HG02943 (cell line): ENCODE measurements around the gene OPN4.

ENCODE experiments used
- ATAC-seq: cut with Tn5 transposase; IDR thresholded peaks from one replicate; pipeline ENCODE4 v1.9.1; 2021; ENCODE audit warnings: mild to moderate bottlenecking, low read depth, moderate library complexity; ENCODE audit not compliant: unreplicated experiment

OPN4 gene

GRCh38 chr10:86661161-86662025 is 7.0 kb downstream of the OPN4 start:
- no peak for ATAC-seq

GRCh38 chr10:86662186-86663045 is 8.1 kb downstream of the OPN4 start:
- ATAC-seq, result no peak

GRCh38 chr10:86663046-86663345 is 8.6 kb downstream of the OPN4 start:
- ATAC-seq, result no peak

- no peak for ATAC-seq
Measured at GRCh38 chr10:86663576-86664339, 9.4 kb downstream of the OPN4 start.

DNA sequence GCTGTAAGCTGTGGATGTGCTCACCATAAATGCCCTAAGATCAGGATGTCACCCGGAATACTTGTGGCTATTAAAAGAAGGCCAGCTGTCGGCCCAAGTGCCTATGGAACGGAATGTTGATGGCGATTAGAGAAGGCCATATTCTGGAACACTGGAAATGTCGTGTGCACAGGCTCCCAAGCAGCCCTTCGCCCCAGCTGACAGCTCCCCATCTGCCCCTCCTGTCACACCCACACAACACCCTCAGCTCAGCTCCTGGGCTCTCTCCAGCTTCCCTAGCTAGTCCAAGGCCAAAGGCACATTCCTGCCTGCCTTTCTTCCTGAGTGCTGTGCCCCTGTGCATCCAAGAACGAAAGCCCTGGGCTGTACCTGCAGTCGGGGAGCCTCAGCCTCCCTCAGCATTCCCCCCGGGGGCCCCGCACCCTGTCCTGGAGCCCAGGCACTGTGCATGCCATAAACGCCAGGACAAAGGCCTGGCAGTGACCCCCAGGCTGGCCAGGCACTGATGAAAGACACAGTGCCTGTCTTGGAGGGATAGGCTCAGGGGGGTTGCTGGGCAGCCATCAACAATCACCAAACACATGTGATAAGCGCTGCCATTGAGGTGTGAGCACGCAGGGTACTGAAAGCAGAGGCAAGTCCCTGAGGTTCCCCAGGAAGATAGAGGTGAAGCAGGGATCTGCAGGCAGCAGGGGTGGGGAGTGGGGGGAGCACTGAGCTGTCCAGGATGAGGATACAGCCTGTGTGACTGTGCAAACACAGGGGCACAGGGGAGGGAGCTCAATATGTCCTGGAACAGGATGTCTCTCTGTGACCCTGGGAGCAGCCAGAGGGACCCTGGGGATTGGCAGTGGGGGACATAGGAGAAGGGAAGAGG is 10.2 kb downstream of the OPN4 start:
- no peak for ATAC-seq

DNA sequence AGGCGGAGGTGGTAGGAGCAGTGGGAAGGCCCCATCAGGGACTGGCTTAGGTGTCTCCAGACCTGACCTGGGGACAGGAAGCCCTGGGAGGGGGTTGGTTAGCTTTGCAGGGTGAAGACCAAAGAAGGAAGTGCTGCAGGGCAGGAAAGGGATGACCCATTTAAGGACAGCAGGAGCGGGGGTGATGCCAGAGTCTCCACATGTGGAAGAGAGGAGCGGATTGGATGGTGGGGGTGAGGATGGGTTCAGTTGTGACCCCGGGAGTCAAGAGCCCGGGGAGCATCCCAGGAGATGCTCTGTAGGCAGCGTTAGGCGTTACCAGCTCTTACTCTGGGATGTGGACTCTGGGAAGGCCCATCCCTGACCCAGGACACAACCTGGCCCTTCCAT is 10.9 kb downstream of the OPN4 start:
- ATAC-seq, result no peak

DNA sequence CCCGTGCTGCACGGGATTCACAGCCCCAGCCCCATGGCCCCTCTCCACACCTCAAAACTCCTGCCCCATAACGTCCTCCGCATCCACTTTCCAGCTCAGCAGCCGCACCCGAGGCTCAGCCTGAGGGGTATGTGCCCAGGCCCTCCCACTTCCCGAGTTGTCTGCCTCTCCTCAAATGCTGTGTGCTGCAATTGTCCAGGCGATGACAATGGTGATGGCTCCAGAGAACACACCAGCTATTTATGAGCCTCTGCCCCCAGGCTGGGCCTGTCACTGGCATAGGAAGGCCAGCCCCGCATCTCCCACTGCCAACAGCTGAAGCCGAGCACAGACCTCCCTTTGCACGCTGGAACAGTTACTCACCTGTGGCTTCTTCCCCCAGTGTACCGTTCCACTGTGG is 11.5 kb downstream of the OPN4 start:
- no peak for ATAC-seq

DNA sequence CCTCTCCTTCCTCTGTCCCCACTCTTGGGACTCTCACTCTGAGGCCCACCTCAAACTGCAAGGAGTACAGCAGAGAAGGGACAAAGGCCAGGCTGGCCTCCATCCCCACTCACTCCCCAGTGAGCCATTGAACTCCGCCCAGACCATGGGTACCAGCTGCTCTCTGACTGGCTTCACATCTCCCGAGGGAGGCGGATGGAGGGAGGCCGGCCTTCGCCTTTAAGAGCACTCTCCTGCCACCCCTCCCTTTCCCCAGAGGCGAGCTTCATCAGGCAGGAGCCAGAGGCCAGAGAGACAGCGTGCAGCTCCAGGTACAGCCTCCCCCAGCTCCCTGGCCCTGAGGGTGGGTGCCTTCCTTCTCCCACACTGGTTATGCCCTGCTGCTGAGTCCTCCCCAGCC is 12.2 kb downstream of the OPN4 start:
- ATAC-seq, result no peak

- ATAC-seq, result no peak
Measured at GRCh38 chr10:86667421-86668181, 13.3 kb downstream of the OPN4 start.

- ATAC-seq, result no peak
Measured at GRCh38 chr10:86668297-86669165, 14.2 kb downstream of the OPN4 start, which contains the start of gene LDB3. Gene LDB3, plus strand, starts transcription at chr10:86668511. Its CDS starts 181 bp downstream, at chr10:86668692.

DNA sequence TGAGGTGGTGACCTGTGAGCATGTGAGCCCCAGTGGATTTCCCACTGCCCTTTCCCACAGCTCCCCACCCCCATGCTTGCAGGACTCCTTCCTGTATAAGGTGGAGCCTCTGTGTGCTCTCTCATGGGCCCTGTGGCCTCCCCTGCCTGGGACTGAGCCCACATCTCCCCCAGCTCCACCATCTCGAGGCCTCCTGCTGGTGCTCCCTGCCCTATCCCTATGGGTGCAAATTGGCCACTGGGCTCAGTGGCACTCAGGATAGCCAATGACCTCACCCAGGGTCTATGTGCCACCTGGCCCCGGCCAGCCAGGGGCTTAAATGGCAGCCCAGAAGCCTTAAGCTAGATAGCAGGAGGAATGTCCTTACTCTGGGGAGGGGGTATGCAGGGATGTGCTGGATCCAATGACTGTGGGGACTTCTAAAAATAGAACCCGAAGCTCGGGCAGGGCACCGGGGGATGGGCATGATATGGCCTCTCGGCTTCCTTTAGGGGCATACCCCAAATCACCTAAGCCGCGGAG is 16.0 kb downstream of the OPN4 start:
- no peak for ATAC-seq

DNA sequence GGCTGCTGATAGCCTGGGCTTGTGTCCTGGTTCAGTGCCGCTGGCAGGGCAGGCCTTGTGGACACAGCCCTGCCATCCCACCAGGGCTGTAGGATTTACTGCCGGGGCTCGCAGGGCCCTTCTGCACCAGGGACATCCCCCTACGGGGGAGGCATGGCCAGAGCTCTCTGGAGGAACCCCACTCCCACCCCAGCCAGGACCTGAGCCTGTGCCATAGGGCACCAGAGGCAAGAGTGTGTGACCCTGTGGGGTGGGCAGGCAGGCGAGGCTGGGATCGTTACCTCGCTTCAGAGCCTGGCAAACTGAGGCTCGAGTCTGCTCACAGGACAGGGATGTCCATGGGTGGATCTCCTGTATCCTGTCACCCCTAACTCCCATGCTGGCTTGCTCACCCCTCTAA is 16.5 kb downstream of the OPN4 start:
- no peak for ATAC-seq

DNA sequence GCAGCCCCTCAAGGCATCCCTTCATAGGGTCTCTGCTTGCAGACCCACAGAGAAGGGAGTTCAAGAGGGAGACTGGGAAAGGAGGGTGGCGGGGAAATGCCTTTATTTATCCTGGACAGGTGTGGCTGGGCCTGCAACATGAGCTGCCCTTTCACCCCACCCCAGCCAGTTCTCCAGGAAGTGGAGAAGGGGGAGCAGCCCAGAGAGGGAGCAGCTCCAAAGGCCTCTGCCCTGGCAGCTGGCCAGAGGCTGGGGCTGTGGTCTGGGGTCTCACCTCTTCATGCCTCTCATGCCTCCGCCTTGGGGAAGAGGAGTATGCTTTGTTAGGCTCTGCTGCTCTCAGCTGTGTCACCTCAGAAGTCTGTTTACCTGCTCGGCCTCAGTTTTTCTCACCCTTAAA is 17.1 kb downstream of the OPN4 start:
- ATAC-seq, result no peak

GRCh38 chr10:86671985-86672710 is 17.8 kb downstream of the OPN4 start:
- ATAC-seq, result no peak

DNA sequence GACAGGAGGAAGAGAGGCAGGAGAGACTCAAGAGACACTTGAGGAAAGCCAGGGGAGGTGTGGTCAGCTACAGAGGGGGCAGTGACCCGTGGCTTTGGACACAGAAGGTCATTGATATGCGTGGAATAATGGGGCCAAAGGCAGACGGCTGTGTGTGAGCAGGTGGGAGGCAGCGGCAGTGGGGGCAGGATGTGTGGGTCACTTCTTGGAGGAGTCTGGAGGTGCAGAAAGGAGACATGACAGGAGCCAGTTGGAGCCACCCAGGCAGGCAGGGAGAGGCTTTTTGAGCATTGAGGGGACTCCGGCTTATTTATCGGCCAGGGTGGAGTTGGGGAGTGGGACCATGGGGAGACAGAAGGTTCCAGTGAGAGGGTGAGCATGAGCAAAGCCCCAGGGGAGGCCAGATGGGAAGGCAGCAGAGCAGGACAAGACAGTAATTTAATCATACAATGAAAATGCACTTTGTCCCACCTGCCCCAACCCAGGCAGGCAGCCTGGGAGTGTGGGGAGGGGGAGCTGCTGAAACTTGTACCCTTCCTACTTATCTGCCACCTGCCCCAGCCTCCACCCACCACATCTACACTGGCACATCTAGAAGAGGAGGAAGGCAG is 19.0 kb downstream of the OPN4 start:
- ATAC-seq, result no peak

DNA sequence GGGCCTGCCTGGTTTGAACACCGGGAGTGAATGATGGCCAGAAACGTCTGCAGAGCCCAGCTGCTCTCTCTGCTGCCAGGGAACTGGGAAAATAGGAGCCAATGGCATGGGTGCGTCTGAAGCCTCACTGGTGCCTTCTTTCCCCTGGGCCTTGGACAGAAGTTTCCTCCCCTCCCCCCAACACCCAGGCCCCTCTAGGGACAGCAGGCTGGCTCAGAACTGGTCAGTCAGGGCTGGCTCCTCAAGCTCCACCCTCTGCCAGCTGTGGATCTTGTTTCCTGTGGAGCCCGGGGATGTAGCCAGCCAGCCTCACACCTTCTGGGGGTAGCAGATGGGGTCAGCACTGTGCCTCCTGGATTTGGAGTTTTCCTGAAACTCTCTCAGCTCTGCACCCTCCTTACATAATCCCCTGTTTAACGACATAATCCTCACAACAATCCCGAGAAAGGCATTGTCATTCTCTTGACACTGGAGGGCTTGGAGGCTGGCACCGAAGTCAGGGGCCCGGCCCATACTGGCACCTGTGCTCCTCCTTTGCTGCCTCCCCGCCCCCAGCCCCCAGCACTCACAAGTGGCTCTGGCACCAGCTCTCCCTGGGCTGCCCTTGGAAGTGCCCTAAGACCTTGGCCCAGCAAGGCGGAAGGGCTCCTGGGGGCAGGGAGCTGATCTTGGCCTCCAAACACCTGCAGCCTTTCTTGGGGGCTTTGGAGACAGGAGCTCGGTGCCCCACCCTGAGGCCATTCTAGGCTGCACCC is 19.7 kb downstream of the OPN4 start:
- no peak for ATAC-seq
